Vagina (tissue), 2 donors: ENCODE data around the gene USP19. TPM values are rescaled to one million over a fixed set of nuclear protein-coding genes. Genes with fewer than 3 reads are reported as not detected.
A peak's percentile ranks its signal among the peaks of the same experiment; 100 is the strongest.

Experiments used
- DNase-seq, 2 donors: peaks; one replicate each; pipeline ENCODE4 v3.0.0-alpha.2; 2017; ENCODE audit errors: extremely low spot score in 2 of 2
- H3K27ac ChIP-seq: fragments of 200-600 bp; sonication (generic); one replicate; pipeline ENCODE4 v1.5.1; 2019
- H3K27me3 ChIP-seq: fragments of 200-600 bp; sonication (generic); one replicate; pipeline ENCODE4 v1.5.1; 2019
- H3K36me3 ChIP-seq, 2 donors: fragments of 200-600 bp; sonication (generic); one replicate each; pipeline ENCODE4 v1.5.1; 2017 to 2019
- H3K4me1 ChIP-seq: fragments of 200-600 bp; sonication (generic); one replicate; pipeline ENCODE4 v1.5.1; 2019
- H3K4me3 ChIP-seq, 2 donors: fragments of 200-600 bp; sonication (generic); 1 replicate in 1 of 2; 2 replicates in 1 of 2; pipeline ENCODE4 v1.5.1; 2016 to 2019
- H3K9me3 ChIP-seq: fragments of 200-600 bp; sonication (generic); one replicate; pipeline ENCODE4 v1.5.1; 2019
- POLR2A ChIP-seq, 2 donors: fragments of 450-650 bp; IDR thresholded peaks; one replicate each; pipeline ENCODE4 v1.6.1; 2017; ENCODE audit warnings: antibody characterized with exemption in 2 of 2, mild to moderate bottlenecking in 2 of 2, moderate library complexity in 2 of 2
- POLR2AphosphoS5 ChIP-seq, 2 donors: sonication (generic); formaldehyde crosslinking; IDR thresholded peaks; one replicate each; pipeline ENCODE4 v1.9.0; 2017; ENCODE audit warnings: antibody characterized with exemption in 2 of 2, mild to moderate bottlenecking in 2 of 2, low read depth in 1 of 2; ENCODE audit not compliant: insufficient read depth in 1 of 2
- intact Hi-C: fragments of 100-400 bp; cut with DNase I; formaldehyde crosslinking; loops from one replicate; pipeline ENCODE4 v1.15.1; 2023
- total RNA-seq: library from RNA; depleted of rRNA; stranded (reverse); fragments of >200 nt; gene quantifications from one replicate; pipeline ENCODE4 v1.2.3, GENCODE V29; 2016
- TF ChIP-seq, protein P1 (sequence below), 3 experiments: fragments of 450-650 bp in 2 of 3; fragments of 200-600 bp in 1 of 3; sonication (generic) in 1 of 3; IDR thresholded peaks; one replicate each; pipeline ENCODE4 v1.5.1; 2017 to 2019; ENCODE audit warnings: antibody characterized with exemption in 3 of 3, mild to moderate bottlenecking in 2 of 3, moderate library complexity in 2 of 3

Gene USP19
- 59.9 TPM for total RNA-seq

DNA sequence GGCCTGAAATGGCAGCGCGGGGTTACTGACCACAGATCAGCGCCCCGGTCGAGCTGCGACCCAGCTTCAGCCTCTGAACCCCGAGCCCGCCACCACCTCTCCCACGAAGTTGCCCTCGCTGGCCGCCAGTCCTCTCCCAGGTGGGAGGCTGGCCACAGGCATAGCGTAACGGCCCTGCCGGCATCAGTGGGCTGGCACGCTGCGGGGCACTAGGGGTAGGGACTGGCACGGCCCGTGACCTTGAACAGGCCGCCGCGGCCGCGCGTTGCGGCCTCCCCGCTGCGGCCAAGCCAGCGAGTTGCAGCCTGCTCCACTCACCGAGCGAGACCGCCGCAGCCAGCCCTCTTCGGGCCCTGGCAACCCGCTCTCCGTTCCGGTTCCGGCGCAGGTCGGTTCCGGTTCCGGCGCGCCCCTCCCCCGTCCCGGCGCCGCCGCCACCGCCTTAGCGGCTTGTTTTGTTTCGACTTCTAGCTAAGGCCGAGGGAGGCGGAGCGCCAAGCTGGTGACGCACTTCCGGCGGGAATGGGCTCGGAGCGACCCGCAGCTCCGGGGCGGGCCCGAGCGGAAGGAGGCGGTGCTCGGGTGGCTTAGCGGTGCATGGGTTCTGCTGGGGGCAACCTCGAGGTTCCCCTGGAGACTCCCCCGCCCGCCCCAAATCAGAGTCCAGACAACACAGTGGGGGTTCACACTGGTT, at the start of gene USP19:
Gene USP19 (minus strand): TSS at position 386 of the 694 bp plus-strand sequence. CDS start 1,678 bp downstream, outside the sequence.
- peak in 1 of 2 donors; percentile 95 for DNase-seq
- Histone ChIP-seq H3K4me1 (peaks cover 24% of the 10 kb centered on the region), H3K4me3 (peak within 1 kb of the TSS; percentile 76 to 100), H3K36me3 (peaks cover 5 to 76% of the 10 kb centered on the region in 2 donors), H3K27me3 (no peaks in the 10 kb centered on the region), H3K9me3 (no peaks in the 10 kb centered on the region), H3K27ac (peak within 1 kb of the TSS; percentile 97)
- intact Hi-C loops = no loop called here
- TF ChIP-seq POLR2A (IDR thresholded peaks at IDR 0.05) (peak in 1 of 2 donors; percentile 48), POLR2AphosphoS5 (IDR thresholded peaks at IDR 0.05; ENCODE audit: insufficient read depth in 1 of 2, low read depth in 1 of 2) (peak; percentile 87 to 95)
- TF ChIP-seq, protein P1, sequence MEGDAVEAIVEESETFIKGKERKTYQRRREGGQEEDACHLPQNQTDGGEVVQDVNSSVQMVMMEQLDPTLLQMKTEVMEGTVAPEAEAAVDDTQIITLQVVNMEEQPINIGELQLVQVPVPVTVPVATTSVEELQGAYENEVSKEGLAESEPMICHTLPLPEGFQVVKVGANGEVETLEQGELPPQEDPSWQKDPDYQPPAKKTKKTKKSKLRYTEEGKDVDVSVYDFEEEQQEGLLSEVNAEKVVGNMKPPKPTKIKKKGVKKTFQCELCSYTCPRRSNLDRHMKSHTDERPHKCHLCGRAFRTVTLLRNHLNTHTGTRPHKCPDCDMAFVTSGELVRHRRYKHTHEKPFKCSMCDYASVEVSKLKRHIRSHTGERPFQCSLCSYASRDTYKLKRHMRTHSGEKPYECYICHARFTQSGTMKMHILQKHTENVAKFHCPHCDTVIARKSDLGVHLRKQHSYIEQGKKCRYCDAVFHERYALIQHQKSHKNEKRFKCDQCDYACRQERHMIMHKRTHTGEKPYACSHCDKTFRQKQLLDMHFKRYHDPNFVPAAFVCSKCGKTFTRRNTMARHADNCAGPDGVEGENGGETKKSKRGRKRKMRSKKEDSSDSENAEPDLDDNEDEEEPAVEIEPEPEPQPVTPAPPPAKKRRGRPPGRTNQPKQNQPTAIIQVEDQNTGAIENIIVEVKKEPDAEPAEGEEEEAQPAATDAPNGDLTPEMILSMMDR (IDR thresholded peaks at IDR 0.05) = peak in 1 of 3 experiments; percentile 2

DNA sequence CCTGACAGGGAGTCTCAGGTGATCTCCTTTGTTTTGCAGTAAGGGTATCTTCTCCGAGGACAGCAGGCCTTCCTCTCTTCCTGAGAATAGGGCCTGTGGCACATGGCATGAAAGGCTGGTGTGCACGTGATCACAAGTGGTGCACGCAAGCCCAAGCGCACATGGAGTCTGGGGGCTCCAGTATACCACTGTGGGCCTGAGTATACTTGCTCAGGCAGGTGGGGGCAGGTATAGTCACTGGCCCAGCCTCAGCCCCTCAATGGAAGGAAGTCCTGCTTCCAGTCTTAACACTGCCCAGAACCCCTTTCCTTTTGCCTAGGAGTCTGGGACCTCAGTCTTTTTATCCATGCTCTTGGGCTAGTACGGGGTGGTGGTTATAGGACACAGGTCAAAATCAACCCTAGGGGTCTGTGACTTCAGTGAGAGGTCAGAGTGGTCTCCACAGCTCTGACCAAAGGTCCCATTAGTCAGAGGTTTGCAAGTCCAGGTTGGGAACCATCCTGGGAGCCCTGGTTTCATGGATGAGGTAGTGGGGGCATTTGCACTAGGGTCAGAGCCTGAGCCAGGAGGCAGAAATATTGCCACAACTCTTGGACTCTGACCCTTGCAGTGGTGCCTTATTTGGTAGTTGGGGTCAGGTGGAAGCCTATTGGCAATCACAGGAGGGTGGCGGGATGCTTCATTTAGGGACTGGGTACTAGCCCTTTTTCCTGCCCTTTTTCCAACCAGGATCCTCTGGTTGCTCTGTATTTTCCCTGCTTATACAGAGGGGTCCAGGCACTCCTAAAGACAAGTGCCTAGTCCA, 46.3 kb upstream of the USP19 start:
- Histone ChIP-seq H3K4me3 (peak overlapping the region; percentile 88 to 91), H3K27ac (peak overlapping the region; percentile 86), H3K36me3 (peaks cover 0 to 12% of the 10 kb centered on the region in 2 donors), H3K9me3 (no peaks in the 10 kb centered on the region), H3K4me1 (peaks cover 34% of the 10 kb centered on the region), H3K27me3 (no peaks in the 10 kb centered on the region)
- TF ChIP-seq POLR2AphosphoS5 (IDR thresholded peaks at IDR 0.05; ENCODE audit: insufficient read depth in 1 of 2, low read depth in 1 of 2) (no peak), POLR2A (IDR thresholded peaks at IDR 0.05) (no peak)
- TF ChIP-seq, protein P1 (IDR thresholded peaks at IDR 0.05) = no peak
- intact Hi-C loops = no loop called here
- DNase-seq = no peak

DNA sequence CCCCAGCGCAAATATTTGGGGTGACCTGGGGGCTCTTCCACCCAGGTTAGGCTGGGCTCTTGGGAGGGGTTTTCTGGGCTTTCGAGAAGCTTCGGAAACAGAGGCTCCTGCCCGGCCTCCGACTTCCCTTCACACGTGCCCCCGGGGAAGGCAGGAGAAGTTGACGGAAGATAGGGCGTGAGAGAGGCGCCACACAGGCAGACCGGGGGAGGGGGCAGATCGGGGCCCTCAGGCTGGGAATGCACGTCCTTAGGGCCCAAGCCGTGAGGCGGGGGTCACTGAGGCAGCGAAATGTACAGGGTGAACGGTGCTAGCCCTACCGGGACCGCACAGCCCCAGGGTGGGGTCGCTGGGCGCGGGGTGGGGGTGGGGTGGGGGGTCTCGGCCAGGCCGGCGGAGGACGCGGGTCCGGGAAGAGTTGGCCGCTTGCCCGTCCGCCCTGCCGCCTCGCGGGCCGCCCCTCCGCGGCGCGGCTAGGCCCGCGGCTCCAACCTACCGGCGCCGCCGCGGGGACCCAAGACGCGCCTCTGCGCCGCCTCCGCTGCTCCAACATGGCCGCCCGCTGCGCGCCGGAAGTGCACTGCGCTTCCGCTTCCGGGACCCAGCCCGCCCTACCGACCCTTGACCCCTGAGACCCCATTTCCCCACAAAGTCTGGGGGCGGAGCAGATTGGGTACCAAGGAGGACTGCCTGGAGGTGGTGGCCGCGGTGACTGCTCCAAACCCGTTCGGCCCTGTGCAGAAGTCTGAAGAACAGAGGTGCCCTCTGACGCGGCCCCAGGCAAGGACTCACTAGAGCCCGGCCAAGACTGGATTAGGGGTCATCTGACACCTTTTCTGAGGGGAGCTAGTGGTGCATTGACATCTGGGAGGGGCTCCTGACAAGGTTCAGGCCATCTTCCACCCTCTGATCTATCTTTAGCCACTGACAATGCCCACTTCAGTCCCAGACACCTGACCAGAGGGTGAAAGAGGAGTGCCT, 45.4 kb upstream of the USP19 start, which contains the start of gene CCDC71:
Gene CCDC71 (minus strand): TSS at position 561 of the 981 bp plus-strand sequence. CDS start 2,123 bp downstream, outside the sequence.
- TF ChIP-seq POLR2AphosphoS5 (IDR thresholded peaks at IDR 0.05; ENCODE audit: insufficient read depth in 1 of 2, low read depth in 1 of 2) (peak; percentile 13 to 64), POLR2A (IDR thresholded peaks at IDR 0.05) (peak in 1 of 2 donors; percentile 53)
- TF ChIP-seq, protein P1 (IDR thresholded peaks at IDR 0.05) = no peak
- Histone ChIP-seq H3K4me1 (peaks cover 31% of the 10 kb centered on the region), H3K9me3 (no peaks in the 10 kb centered on the region), H3K27ac (peak within 1 kb of the TSS; percentile 86), H3K36me3 (peaks cover 0 to 12% of the 10 kb centered on the region in 2 donors), H3K27me3 (no peaks in the 10 kb centered on the region), H3K4me3 (peak within 1 kb of the TSS; percentile 88 to 91)
- intact Hi-C loops = no loop called here
- no peak for DNase-seq

DNA sequence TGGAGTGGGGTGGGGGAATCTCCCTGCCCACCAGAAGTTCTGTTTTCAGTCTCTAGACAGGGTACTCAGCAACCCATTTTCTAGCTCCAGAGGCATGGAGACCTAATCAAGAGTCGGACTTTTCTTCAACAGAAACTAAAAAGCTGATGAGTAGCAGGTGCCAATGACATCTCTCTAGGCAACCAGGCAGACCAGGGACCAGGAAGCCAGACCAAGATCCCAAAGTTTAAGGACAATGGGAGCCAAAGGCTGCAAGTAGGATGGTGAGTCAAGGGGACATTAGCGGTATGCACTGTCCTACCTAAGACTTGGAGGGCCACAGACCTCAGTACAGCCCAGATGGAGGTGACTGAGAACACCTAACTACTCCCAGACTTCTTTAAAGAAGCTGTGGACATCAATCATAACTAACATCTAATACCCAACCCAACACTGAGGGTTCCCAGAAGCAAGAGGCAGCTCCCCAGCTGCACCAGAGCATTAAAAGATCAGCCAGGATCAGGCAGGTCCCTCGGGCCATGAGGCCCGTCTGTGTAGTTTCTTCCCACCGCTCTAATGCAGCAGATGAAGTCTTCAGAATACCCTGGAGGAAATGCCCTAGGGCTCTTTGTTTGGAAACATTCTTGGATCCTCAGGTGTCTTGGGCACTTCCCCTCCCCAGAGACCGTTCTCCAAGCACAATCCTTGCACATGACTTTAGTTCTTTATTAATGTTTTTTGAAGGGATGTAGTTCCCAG, 44.5 kb upstream of the USP19 start:
- H3K9me3 ChIP-seq = no peaks in the 10 kb centered on the region
- H3K36me3 ChIP-seq = peaks cover 0 to 12% of the 10 kb centered on the region in 2 donors
- intact Hi-C loops = no loop called here
- peak overlapping the region; percentile 86 for H3K27ac ChIP-seq
- no peaks in the 10 kb centered on the region for H3K27me3 ChIP-seq
- H3K4me3 ChIP-seq = peak overlapping the region; percentile 88 to 91
- H3K4me1 ChIP-seq = peaks cover 24% of the 10 kb centered on the region
- DNase-seq = no peak
- TF ChIP-seq POLR2AphosphoS5 (IDR thresholded peaks at IDR 0.05; ENCODE audit: insufficient read depth in 1 of 2, low read depth in 1 of 2) = no peak
- TF ChIP-seq, protein P1 (IDR thresholded peaks at IDR 0.05) = no peak
- TF ChIP-seq POLR2A (IDR thresholded peaks at IDR 0.05) = no peak
